ENCODE data around the gene MORN1.

MORN1 gene

GRCh38 chr1:2404142-2404889 lies 13.0 kb upstream of the MORN1 start:
- no peak for DNase-seq

DNA sequence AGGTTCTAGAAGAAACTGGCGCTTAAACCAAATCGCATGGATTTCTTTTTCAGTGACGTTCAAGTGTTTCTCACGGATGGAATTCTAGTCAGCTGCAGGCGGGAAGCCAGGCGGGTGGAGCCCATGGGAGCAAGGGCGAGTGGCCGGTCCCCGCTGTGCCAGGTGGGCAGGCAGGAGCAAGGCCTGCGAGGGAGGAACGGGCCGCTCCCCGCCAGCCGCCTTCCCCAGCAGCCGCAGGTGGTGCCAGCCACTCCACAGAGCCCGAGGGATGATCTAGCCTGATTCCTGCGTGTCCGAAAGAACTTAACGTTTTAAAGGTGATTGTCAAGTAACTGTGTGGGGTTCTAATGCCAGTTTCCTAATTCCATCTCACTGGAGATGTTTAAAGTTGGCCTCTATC lies 11.9 kb upstream of the MORN1 start:
- DNase-seq = no peak

DNA sequence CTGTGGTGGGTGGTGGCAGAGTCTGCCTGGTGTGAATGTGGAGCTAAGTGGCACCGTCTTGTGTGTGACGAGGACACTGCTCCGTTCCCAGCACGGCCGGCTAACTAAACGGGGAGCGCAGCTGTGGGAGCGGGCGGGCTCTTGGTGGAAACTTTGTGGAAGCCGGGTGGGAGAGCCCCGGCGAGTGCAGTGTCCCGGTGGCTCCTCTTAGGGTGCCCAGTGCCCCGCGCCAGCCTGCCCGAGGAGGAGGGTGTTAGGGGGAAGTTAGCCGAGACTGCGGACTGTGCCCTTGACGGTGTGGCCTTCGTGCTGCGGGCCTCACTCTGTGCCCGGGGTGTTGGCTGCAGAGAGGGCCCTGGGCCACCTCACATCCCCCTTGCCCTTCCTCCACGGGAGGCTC lies 11.1 kb upstream of the MORN1 start:
- no peak for DNase-seq

GRCh38 chr1:2400950-2401649 lies 9.7 kb upstream of the MORN1 start:
- DNase-seq = no peak

- DNase-seq = no peak
Measured at GRCh38 chr1:2400576-2400909, 9.2 kb upstream of the MORN1 start.

- DNase-seq = no peak
Measured at GRCh38 chr1:2399890-2400575, 8.7 kb upstream of the MORN1 start.

GRCh38 chr1:2398871-2399270 lies 7.5 kb upstream of the MORN1 start:
- DNase-seq = no peak

- DNase-seq = no peak
Measured at GRCh38 chr1:2397007-2397679, 5.8 kb upstream of the MORN1 start.

DNA sequence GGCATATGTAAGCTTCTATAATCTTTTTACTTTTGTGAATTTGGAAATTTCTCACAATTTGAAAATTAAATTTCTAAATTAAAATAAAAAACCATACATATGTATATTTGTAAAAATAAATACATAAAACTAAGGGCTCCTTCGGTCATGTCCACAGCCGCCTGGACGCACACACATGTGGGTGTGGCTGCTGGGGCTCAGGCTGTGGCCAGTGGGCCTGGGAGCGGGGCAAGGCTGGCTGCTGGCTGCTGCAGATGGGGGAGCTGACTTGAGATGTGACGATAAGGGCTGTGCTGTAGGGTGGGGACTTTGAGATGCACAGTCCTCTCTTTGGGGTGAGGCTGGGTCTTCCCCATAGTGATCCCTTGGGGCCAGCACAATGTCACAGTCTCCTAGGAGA lies 5.1 kb upstream of the MORN1 start:
- DNase-seq = no peak

- no peak for DNase-seq
Measured at GRCh38 chr1:2396059-2396458, 4.7 kb upstream of the MORN1 start.

- no peak for DNase-seq
Measured at GRCh38 chr1:2395245-2395644, 3.9 kb upstream of the MORN1 start.

DNA sequence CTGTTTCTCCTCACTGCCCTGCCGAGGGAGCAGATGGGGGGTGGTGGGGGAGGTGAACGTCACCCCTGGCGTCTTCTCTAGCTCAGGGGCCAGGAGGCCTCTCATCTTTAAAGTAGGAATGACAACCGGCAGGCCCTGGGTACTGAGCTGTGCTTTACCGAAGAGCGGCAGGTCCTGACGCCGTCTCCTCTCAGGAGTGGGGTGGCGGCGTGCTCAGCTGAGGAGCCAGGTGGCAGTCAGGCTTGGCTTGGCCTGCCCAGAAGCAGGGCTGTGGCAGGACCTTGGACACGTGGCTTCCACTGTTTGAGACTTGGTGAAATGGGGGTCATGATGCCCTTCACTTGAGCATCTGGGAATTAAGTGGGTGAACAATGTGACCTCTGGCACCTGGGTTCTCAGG lies 3.4 kb upstream of the MORN1 start:
- DNase-seq = no peak

DNA sequence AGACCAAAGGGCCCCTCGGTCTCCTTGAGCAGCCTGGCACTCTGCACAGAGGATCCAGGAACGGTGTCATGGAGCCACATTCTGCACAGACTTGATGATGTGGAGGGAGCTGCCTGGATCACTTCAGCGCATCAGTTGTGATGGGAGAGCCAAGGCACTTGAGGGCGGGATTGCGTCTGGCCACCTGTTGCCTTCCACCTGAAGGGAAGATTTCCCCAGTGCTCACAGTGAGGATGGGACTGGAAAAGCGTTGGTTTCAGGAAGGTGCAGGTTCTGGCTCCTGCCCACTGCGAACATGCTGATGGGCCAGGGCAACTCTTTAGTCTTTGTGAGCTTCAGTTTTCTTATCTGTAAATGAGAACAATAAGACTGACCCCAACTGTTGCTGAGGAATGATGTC lies 2.9 kb upstream of the MORN1 start:
- DNase-seq = no peak

DNA sequence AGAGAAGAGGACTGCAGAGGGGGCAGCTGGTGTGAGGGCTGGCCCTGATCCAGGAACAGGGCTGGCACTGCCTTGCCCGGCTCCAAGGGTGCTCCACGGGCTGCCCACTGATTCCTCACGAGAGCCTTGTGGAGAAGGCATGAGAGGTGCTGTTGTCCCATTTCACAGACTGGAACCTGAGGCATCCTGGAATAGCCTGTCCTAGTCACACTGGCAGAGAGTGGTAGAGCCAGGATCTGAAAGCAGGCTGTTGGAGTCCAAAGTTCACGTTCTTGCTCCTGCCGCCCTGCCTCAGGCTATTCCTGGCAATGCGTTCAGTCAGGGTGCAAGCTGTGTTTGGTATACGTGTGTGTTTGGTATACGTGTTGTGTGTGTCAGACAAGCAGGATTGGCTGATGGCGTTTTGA lies 2.1 kb upstream of the MORN1 start:
- no peak for DNase-seq

DNA sequence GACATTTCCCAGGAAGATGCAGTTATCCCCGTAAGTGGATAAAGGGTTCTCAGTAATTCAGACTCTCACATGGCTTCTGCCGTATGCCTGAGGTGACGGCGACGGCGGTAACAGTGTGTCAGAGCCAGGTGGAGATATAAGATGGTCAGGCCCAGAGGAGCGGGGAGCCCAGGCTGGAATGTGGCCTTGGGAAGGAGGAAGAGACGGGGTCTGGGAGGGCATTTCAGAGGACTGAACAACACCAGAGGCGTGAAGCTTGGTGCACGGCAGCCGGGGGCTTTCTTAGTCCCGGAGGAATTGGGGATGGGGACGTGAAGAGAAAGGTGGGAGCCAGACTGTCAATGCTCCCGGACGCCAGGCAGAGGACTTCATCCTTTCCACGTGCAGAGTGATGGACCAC lies 1.3 kb upstream of the MORN1 start:
- DNase-seq = no peak

DNA sequence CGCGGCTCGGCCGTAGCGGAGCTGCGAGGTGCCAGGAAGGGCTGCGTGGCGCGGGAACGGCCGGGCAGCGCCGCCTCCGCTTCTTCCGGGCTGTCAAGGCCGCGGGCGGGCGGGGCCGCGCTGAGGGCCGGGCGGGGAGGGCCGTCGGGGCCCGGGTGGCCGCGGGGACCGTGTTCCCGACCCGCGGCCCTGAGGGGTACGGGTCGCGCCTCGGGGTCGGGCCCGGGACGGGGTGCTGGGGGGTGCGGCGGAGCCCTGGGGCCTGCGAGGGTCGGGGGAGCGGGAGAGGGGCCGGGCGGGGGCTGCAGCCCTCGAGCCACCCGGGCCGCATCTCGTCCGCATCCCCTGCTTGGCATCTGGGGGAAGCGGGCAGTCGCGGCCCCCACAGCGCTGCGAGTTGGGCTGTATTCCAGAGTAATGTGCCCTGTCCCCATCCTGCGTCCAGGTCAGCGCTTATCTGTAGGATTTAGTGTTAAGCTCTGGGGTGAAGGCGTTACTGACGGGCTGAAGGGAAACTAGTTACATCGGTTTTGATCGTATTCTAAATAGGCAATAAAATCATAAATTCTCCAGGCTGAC lies 666 bp upstream of the MORN1 start:
- DNase-seq = no peak

- no peak for DNase-seq
Measured at GRCh38 chr1:2389644-2390043, 1.7 kb downstream of the MORN1 start.

- DNase-seq = no peak
Measured at GRCh38 chr1:2388004-2388913, 3.1 kb downstream of the MORN1 start.

GRCh38 chr1:2386636-2387611 lies 4.4 kb downstream of the MORN1 start:
- DNase-seq = no peak

DNA sequence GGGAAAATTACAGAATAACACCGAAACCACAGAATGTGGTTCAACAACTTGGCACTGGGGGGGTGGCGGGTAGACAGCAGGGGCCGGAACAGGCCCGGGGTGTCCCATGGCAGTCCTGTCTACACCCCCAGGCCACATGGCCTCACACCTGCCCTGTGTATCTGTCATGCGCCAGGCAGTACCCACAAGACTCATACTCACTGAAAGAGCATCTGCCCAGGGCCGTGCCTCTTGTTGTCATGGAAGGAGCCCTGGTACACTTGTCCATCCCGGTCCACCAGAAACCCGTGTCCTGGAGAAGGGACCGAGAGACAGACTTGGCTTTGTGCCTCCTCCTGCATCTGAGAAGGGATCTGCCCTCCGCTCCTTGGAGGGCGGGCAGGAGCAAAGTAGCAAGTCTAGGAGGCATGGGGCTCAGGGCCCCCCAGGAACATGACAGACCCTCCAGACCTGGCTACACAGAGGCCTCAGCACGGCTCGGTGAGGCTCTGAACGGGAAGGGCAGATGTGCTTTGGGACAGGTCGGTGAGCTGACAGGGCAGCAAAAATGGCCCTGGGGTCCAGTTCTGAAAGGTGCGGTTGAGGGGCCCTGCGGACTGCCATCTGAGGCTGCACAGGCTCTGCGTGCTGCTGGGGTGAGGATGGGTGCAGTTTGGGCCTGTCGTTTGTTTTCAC lies 5.6 kb downstream of the MORN1 start:
- DNase-seq = no peak
